Measurements from ENCODE around the gene PTGDR2. TPM values are rescaled to one million over a fixed set of nuclear protein-coding genes. Genes with fewer than 3 reads are reported as not detected.
A peak's percentile ranks its signal among the peaks of the same experiment; 100 is the strongest.

PTGDR2 gene
- total and polyA plus RNA-seq, 9 of the 15 experiments (the other 6 are each of a cell fraction or from before 2014, with no cell fraction given), result 0.51 to 2.6 (median 1.6) TPM

DNA sequence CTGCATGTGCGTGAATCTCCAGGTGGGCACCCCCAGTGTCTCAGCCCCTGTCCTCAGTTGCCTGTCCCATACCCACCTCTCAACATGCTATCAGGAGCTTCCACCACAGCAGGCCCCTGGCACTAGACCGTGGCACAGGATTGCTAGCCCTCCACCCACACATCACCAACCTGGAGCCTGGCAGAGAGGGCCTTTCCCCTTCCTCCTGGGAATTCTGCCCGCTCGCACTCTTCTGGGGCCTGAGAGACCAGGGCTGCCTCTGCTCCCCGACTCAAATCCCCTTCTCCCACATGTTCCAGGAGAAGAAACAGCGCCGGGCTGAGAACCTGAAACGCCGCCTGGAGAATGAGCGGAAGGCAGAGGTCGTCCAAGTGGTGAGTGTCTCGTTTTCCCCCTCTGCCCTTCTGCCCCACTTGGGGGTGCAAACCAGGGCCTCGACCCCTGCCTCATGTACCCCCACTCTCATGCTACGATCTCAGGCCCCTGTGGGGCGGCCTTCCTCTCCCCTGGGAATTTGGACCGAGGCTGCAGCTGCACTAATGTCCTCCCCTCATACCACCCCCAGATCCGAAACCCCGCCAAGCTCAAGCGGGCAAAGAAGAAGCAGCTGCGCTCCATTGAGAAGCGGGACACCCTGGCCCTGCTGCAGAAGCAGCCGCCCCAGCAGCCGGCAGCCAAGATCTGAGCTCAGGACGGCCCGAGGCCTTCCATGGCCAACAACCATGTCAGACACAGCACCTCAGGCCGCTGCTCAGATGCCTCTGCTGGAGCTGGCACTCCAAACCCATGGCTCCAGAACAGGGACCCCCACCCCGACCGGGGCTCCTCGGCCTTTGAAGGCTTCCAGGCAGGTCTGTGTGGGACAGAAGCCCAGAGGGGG is 5.9 kb downstream of the PTGDR2 start:
- BruUV-seq (replicated peaks), result no TSS peak

DNA sequence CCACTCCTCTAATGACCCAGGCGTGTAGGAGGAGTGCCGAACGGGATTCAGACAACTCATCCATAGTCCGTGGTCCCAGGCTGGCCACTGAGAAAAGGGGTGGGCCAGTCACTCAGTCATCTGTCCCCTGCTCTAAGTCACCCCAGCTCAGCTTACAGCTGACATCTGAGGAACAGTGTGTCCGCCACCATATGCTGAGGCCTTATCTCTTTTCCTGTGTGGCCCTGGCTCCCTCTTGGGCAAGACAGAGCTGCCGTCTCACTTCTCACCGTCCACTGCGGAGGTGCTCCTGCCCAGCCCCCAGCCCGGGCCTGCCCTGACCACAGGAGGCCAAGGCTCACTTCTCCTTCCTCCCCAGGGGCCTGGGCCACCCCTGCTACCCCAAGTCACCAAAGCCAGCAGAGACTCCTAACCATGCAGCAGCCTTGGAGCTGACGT is 7.0 kb downstream of the PTGDR2 start:
- ATAC-seq (peak; percentile 59), DNase-seq (ENCODE audit: extremely low read depth in 1 of 4, low spot score in 3 of 4) (peak in 2 of 4 experiments; percentile 67 to 69), FAIRE-seq (peak; percentile 55)
- intact Hi-C loops (cut with micrococcal nuclease), result no loop called here
- BruUV-seq (replicated peaks), result no TSS peak
- Histone ChIP-seq H3K9me1 (ENCODE audit: control insufficient read depth, insufficient read depth, low read length) (peaks cover 3% of the 10 kb centered on the region), H3K4me3 (no peak overlapping the region), H3K27me3 (ENCODE audit: control insufficient read depth in 2 of 2, insufficient read depth in 2 of 2, low read length in 2 of 2) (no peaks in the 10 kb centered on the region), H3K4me1 (replicated peaks in 1 of 2; ENCODE audit: control insufficient read depth in 2 of 2, insufficient read depth in 2 of 2, low read length in 2 of 2) (peaks cover 16 to 49% of the 10 kb centered on the region in 2 experiments), H4K20me1 (replicated peaks; ENCODE audit: control insufficient read depth, insufficient read depth, low read length) (peaks cover 3% of the 10 kb centered on the region; the same call in 1 of the 2 replicates), H3K79me2 (ENCODE audit: control insufficient read depth, insufficient read depth, low read length) (peaks cover 36% of the 10 kb centered on the region), H3K9ac (ENCODE audit: insufficient read depth in 1 of 2, low read depth in 2 of 2, low read length in 2 of 2) (peak overlapping the region in 1 of 2 experiments; percentile 69; a peak in 2 of 4 replicates), H3K27ac (ENCODE audit: extremely low read depth, low read depth, low read length) (peak overlapping the region; percentile 37; the same call in 1 of the 3 replicates), H3K9me3 (replicated peaks; ENCODE audit: control insufficient read depth, insufficient read depth, low read depth, low read length) (no peaks in the 10 kb centered on the region), H3K4me2 (ENCODE audit: insufficient read depth, low read length) (no peak overlapping the region), H3K36me3 (ENCODE audit: control insufficient read depth, insufficient read depth, low read length) (peaks cover 84% of the 10 kb centered on the region), H2AFZ (ENCODE audit: low read depth, low read length) (no peak overlapping the region)
- in situ Hi-C loops (cut with MboI), result no loop called here
- ChIA-PET CTCF (ENCODE audit: low intra/inter-chr PET ratio) (no interaction called here), POLR2A (interaction anchor here (0.7 to 1.1 kb wide), 3 partner anchors 16 to 277 kb away, joined by 3 read pairs; no protein-coding TSS in a partner anchor)
- WGBS (ENCODE audit: insufficient coverage, low coverage, missing lambda C conversion rate), result 42% methylated on average over 9 of the region's 10 CpGs
- TF ChIP-seq, protein P1, sequence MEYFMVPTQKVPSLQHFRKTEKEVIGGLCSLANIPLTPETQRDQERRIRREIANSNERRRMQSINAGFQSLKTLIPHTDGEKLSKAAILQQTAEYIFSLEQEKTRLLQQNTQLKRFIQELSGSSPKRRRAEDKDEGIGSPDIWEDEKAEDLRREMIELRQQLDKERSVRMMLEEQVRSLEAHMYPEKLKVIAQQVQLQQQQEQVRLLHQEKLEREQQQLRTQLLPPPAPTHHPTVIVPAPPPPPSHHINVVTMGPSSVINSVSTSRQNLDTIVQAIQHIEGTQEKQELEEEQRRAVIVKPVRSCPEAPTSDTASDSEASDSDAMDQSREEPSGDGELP (CRISPR knock-in tag; IDR thresholded peaks at IDR 0.05; ENCODE audit: borderline replicate concordance), result peak; percentile 96
- TF ChIP-seq E2F3 (CRISPR knock-in tag; IDR thresholded peaks at IDR 0.05) (no peak), ZBTB17 (CRISPR knock-in tag; IDR thresholded peaks at IDR 0.05) (peak; percentile 99), EGR1 (conservative IDR thresholded peaks at IDR 0.05) (no peak), SAFB (IDR thresholded peaks at IDR 0.05; ENCODE audit: borderline replicate concordance, low read depth, low read length) (no peak), MAZ (CRISPR knock-in tag; conservative IDR thresholded peaks at IDR 0.05 in 1 of 2, IDR thresholded peaks at IDR 0.05 in 1 of 2) (peak; percentile 52 to 74; a peak in 2 of 4 replicates), DACH1 (IDR thresholded peaks at IDR 0.05; ENCODE audit: partially characterized antibody) (peak; percentile 73), ETV5 (CRISPR knock-in tag; IDR thresholded peaks at IDR 0.05; ENCODE audit: low read depth) (peak; percentile 69), CBX2 (IDR thresholded peaks at IDR 0.05; ENCODE audit: insufficient read depth, low read length, poor library complexity, severe bottlenecking) (no peak), ZNF707 (CRISPR knock-in tag; conservative IDR thresholded peaks at IDR 0.05) (no peak), ZNF507 (tag; conservative IDR thresholded peaks at IDR 0.05) (no peak), FOXK2 (conservative IDR thresholded peaks at IDR 0.05 in 1 of 2, IDR thresholded peaks at IDR 0.05 in 1 of 2; ENCODE audit: low read depth in 2 of 2) (no peak), SMARCA4 (IDR thresholded peaks at IDR 0.05) (peak; percentile 31; the same call in 1 of the 2 replicates)

More for the DNA sequence above, 5.9 kb downstream of the PTGDR2 start:
- no peak for ATAC-seq
- TF ChIP-seq POLR2G (IDR thresholded peaks at IDR 0.05; ENCODE audit: low read depth, low read length), result peak; percentile 22; the same call in 1 of the 2 replicates
- TF ChIP-seq RBFOX2 (IDR thresholded peaks at IDR 0.05; ENCODE audit: low read depth, low read length), result peak; percentile 41
- no peak for TF ChIP-seq ZNF212 (CRISPR knock-in tag; IDR thresholded peaks at IDR 0.05)
- ChIA-PET CTCF (ENCODE audit: low intra/inter-chr PET ratio) (no interaction called here), POLR2A (interaction anchor here (0.7 kb wide), 1 partner anchor 17 kb away, joined by 3 read pairs; no protein-coding TSS in a partner anchor)
- no peak for DNase-seq (ENCODE audit: extremely low read depth in 1 of 4, low spot score in 3 of 4)
- H4K20me1 ChIP-seq (replicated peaks; ENCODE audit: control insufficient read depth, insufficient read depth, low read length), result no peaks in the 10 kb centered on the region; the same call in 1 of the 2 replicates
- H2AFZ ChIP-seq (ENCODE audit: low read depth, low read length), result no peak overlapping the region
- FAIRE-seq, result no peak
- H3K4me1 ChIP-seq (replicated peaks in 1 of 2; ENCODE audit: control insufficient read depth in 2 of 2, insufficient read depth in 2 of 2, low read length in 2 of 2), result peaks cover 21 to 52% of the 10 kb centered on the region in 2 experiments
- H3K9ac ChIP-seq (ENCODE audit: insufficient read depth in 1 of 2, low read depth in 2 of 2, low read length in 2 of 2), result 0 out of 4 replicates have a peak overlapping the region, but pooled peaks of 1 of the 2 experiments have one; percentile 51
- H3K9me3 ChIP-seq (replicated peaks; ENCODE audit: control insufficient read depth, insufficient read depth, low read depth, low read length), result no peaks in the 10 kb centered on the region
- in situ Hi-C loops (cut with MboI), result no loop called here
- intact Hi-C loops (cut with micrococcal nuclease), result no loop called here
- peaks cover 75% of the 10 kb centered on the region; the same call in 2 of the 3 replicates for H3K36me3 ChIP-seq (ENCODE audit: control insufficient read depth, insufficient read depth, low read length)
- H3K79me2 ChIP-seq (ENCODE audit: control insufficient read depth, insufficient read depth, low read length), result peaks cover 29% of the 10 kb centered on the region
- H3K27ac ChIP-seq (ENCODE audit: extremely low read depth, low read depth, low read length), result no peak overlapping the region
- H3K27me3 ChIP-seq (ENCODE audit: control insufficient read depth in 2 of 2, insufficient read depth in 2 of 2, low read length in 2 of 2), result no peaks in the 10 kb centered on the region
- H3K4me2 ChIP-seq (ENCODE audit: insufficient read depth, low read length), result no peak overlapping the region
- 94% methylated on average over 24 of the region's 29 CpGs for WGBS (ENCODE audit: insufficient coverage, low coverage, missing lambda C conversion rate)
- H3K9me1 ChIP-seq (ENCODE audit: control insufficient read depth, insufficient read depth, low read length), result peaks cover 6% of the 10 kb centered on the region
- no peak overlapping the region for H3K4me3 ChIP-seq

Data from K562 (cell line).